GM10266 (cell line): ENCODE data around the gene NDST1.

Source experiments
- DNase-seq: peaks from one replicate; pipeline ENCODE4 v3.0.0; 2012; ENCODE audit errors: extremely low spot score
- TF ChIP-seq, protein P1 (sequence below): IDR thresholded peaks from 2 replicates; pipeline ENCODE4 v1.5.1; 2012; ENCODE audit warnings: mild to moderate bottlenecking, low read depth; ENCODE audit not compliant: control insufficient read depth, insufficient read depth; ENCODE audit errors: missing control alignments

The NDST1 gene

DNA sequence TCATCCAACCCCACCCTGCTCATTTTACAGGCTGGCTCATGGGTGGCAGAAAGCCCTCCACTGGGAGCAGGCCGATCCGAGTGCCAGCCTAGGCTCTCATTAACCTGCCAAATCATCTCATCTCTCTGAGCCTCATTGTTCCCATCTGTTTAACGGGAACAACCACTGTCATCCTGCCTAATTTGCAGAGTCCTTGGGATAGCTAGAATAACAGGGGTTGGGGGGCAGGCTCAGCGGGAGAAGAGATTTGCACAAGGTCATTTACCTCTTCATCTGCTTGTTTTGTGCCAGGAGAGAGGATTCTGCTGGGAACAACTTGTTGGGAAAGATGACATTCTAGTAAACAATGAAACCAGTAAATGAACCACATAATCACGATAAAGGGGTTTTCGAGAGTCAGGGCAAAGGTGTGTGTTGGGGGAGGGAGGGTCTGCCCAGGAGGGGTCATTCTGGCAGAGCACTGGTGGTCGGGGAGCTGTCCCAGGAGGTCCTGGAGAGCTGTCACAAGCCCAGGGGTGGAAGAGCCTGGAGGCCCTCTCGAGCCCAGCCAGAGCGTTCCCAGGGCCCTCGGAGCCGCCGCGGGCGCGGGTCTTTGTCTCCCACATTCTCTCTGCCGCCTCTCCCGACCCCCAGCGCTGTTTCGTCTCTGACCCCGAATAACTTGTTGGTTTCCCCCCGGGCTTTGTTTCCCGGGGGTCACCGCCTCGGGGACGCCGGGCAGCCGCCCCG is 22.8 kb upstream of the NDST1 start:
- TF ChIP-seq, protein P1, sequence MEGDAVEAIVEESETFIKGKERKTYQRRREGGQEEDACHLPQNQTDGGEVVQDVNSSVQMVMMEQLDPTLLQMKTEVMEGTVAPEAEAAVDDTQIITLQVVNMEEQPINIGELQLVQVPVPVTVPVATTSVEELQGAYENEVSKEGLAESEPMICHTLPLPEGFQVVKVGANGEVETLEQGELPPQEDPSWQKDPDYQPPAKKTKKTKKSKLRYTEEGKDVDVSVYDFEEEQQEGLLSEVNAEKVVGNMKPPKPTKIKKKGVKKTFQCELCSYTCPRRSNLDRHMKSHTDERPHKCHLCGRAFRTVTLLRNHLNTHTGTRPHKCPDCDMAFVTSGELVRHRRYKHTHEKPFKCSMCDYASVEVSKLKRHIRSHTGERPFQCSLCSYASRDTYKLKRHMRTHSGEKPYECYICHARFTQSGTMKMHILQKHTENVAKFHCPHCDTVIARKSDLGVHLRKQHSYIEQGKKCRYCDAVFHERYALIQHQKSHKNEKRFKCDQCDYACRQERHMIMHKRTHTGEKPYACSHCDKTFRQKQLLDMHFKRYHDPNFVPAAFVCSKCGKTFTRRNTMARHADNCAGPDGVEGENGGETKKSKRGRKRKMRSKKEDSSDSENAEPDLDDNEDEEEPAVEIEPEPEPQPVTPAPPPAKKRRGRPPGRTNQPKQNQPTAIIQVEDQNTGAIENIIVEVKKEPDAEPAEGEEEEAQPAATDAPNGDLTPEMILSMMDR = no peak
- DNase-seq = no peak

DNA sequence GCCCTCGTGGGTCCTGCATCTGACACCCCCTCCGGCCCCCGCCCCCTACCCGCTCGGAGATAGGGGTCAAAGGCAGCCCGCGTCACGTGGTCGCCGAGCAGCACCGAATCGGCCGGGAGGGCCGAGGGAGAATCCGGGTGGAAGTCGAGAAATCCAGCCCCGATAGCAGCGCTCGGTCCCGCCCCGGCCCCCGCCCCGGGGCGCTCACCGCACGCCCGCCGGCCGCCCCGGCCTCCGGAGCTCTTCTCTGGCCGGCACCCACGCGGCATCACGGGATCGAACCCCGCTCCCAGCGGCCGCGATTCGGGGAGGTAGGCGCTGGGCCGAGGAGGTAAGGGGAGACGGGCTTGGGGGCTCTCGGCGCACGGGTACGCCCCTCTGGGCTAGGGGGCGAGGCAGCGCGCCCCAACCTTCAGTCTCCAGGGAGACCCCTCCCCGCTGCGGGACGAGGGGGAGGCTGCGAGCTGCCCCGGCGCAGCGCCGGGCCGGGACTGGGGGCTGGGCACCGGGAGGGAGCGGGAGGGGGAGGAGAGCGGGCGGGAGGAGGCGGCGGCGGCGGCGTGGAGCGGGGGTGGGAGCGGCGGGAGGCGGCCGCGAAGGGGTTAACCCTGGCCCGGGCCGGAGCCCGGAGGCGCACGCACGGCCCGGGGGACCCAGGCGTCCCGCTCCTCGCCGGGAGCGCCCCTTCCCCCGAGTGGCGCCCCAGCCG is 22.1 kb upstream of the NDST1 start:
- peak; percentile 77 for DNase-seq
- TF ChIP-seq, protein P1 = no peak

DNA sequence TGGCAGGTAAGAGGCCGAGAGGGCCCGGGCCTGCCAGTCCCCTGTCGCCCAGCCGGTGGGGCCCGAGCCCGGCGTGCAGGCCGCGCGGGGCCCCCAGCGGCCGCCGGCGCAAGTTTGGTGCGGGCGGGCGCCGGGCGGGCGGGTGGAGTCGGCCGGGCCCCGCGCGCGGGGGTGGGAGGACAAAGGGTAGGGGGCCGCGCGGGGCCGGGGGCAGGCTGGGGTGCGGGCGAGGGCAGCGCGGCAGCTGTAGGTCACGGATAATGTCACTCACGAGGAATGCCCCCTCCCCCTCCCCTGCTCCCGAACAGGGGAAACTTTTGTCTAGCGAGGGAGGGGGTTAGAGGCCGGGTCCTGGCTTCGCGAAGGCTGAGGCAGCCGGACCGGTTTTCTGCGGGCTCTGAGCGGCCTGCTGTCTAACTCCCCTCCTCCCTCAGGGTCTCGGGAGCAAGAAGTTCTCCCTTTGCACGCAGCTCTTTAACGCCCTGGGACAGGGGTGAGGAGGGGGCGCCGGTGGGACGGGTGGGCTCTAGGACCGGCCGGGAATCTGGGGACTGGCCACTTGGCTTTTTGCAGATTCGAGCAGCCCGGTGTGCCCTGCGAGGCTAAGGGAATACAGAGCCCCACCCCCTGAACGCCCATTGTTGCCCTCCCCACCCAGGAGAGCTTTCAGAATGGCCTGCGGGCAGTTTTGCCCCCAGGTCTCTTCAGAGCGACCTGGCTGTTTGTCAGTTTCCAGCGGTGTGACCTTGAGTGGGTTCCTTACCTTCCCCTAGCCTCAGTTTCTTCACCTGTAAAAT is 21.3 kb upstream of the NDST1 start:
- DNase-seq = peak; percentile 75
- TF ChIP-seq, protein P1 = no peak

DNA sequence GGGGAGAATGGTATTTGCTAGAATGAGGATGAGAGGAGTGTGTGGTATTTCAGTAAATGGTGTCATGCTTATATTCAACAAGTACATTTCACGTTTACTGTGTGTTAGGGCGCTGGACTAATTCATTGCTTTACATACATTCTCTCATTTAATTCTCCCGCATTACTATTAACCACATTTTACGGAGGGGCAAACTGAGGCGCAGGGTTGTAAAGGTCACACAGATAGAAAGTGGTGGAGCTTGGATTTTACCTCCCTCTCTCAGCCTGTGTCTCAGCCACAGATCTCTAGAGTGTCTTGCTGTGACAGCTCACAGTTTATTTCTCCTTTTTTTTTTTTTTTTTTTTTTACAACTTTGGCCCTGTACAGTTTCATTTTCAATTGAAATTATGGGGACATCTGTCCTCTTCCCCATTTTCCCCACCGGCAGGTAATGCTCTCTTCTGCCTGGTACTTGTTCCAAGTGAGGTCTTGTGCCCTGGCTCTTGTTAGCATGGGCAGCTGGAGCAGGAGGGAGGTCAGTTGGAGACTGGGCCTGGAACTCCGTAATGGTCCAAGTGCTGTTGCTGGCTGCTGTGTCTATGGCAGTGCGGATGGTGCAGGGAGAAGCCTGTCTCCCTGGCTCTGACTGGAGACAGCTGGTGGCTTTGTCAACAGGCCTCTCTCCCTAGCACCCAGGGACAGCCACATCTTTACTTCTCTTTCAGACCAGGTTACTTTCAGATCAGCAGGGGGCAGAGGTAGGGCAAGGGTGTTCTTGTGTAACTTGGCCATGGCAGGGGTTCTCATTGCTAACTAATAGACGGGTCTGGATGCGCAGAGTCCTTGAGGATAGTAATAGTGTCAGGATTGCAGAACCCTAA is 20.5 kb upstream of the NDST1 start:
- peak; percentile 55 for DNase-seq
- TF ChIP-seq, protein P1 = peak; percentile 14

DNA sequence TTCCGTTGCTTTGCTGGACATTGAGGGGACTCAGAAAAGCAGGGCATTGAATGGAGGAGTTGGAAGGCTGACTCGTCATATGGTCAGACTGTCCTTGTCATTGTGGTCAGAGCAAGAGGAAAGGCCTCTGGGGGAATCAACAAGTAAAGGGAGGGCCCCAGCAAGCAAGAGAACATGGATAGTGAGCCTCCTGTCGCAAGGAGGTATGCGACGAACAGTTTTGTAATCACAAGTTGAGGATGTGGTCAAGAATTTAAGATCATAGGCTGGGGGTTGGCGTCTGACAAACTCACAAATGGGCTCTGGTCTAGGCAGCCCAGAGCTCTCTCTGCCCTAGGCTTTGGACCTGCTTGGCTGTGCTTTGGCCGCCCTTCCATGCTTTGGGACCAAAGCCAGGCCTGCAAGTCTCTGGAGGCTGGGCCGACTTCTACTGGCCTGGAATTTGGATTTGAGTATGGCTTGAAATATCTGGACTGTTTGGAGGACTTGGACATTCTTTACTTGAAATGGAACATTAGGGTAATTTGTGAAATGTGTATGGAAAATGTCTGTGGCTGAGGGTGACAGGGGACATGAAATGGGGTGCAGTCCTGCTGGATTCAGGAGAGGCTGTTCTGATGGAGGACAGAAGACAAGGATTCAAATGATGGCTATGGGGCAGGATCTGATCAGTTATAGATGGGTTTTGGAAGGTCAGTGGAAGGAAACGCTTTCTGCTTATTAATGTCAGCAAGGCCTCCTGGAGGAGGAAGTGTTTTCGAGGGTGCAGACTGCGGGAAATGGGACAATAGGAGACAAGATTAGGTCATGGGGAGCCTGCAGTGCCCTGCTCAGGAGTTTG is 19.2 kb upstream of the NDST1 start:
- no peak for DNase-seq

More for the DNA sequence above, 19.2 kb upstream of the NDST1 start:
- TF ChIP-seq, protein P1 = no peak
